IPS DF 4.7 (cell line): Measurements from ENCODE around the gene PARD3B.

Experiments used
- DNase-seq: peaks from one replicate; pipeline ENCODE4 v3.0.0-alpha.2; 2013; ENCODE audit warnings: low spot score; ENCODE audit errors: extremely low read depth

PARD3B gene

GRCh38 chr2:204886713-204887112, 341.4 kb downstream of the PARD3B start:
- DNase-seq, result no peak

- DNase-seq, result no peak
Measured at GRCh38 chr2:204888222-204888621, 342.9 kb downstream of the PARD3B start.

- no peak for DNase-seq
Measured at GRCh38 chr2:204890680-204891079, 345.4 kb downstream of the PARD3B start.

- DNase-seq, result no peak
Measured at GRCh38 chr2:204891739-204892138, 346.5 kb downstream of the PARD3B start.

GRCh38 chr2:204892506-204893255, 347.4 kb downstream of the PARD3B start:
- no peak for DNase-seq

GRCh38 chr2:204896146-204896545, 350.9 kb downstream of the PARD3B start:
- DNase-seq, result no peak

GRCh38 chr2:204897561-204897960, 352.3 kb downstream of the PARD3B start:
- DNase-seq, result no peak

GRCh38 chr2:204898928-204899640, 353.8 kb downstream of the PARD3B start:
- DNase-seq, result no peak

- DNase-seq, result no peak
Measured at GRCh38 chr2:204899983-204900382, 354.7 kb downstream of the PARD3B start.

- DNase-seq, result no peak
Measured at GRCh38 chr2:204900487-204900886, 355.2 kb downstream of the PARD3B start.

- no peak for DNase-seq
Measured at GRCh38 chr2:204900910-204901309, 355.6 kb downstream of the PARD3B start.

GRCh38 chr2:204901591-204901990, 356.3 kb downstream of the PARD3B start:
- no peak for DNase-seq

GRCh38 chr2:204909791-204910190, 364.5 kb downstream of the PARD3B start:
- no peak for DNase-seq

- no peak for DNase-seq
Measured at GRCh38 chr2:204913312-204913711, 368.0 kb downstream of the PARD3B start.

GRCh38 chr2:204913854-204914464, 368.7 kb downstream of the PARD3B start:
- no peak for DNase-seq

- no peak for DNase-seq
Measured at GRCh38 chr2:204914708-204915107, 369.4 kb downstream of the PARD3B start.

- DNase-seq, result no peak
Measured at GRCh38 chr2:204917089-204917701, 371.9 kb downstream of the PARD3B start.

- DNase-seq, result no peak
Measured at GRCh38 chr2:204920776-204921175, 375.5 kb downstream of the PARD3B start.

- no peak for DNase-seq
Measured at GRCh38 chr2:204923957-204924356, 378.7 kb downstream of the PARD3B start.

- no peak for DNase-seq
Measured at GRCh38 chr2:204931562-204931961, 386.3 kb downstream of the PARD3B start.

GRCh38 chr2:204933735-204934374, 388.6 kb downstream of the PARD3B start:
- DNase-seq, result no peak

GRCh38 chr2:204944927-204945326, 399.7 kb downstream of the PARD3B start:
- DNase-seq, result no peak
